ENCODE measurements around the gene ZNF429.

DNA sequence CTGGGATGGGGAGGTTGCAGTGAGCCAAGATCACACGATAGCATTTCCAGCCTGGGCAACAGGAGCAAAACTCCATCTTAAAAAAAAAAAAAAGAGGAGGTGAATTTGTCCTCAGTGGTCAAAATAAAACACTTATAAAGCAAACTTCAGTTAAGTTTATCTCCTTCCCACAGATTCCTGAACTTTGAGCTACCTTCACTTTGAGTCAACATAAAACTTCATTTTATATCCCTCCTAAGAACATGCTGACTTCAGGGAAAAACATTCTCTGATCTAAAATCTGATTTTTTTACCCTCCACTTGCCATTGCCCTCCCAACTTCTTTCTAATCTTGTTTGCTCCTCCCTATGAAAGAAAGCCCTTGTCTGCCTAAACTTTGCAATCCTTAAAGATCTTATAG is 59.0 kb downstream of the ZNF429 start:
- TF ChIP-seq, protein P1, sequence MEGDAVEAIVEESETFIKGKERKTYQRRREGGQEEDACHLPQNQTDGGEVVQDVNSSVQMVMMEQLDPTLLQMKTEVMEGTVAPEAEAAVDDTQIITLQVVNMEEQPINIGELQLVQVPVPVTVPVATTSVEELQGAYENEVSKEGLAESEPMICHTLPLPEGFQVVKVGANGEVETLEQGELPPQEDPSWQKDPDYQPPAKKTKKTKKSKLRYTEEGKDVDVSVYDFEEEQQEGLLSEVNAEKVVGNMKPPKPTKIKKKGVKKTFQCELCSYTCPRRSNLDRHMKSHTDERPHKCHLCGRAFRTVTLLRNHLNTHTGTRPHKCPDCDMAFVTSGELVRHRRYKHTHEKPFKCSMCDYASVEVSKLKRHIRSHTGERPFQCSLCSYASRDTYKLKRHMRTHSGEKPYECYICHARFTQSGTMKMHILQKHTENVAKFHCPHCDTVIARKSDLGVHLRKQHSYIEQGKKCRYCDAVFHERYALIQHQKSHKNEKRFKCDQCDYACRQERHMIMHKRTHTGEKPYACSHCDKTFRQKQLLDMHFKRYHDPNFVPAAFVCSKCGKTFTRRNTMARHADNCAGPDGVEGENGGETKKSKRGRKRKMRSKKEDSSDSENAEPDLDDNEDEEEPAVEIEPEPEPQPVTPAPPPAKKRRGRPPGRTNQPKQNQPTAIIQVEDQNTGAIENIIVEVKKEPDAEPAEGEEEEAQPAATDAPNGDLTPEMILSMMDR (IDR thresholded peaks at IDR 0.05) = no peak
- no peak for TF ChIP-seq POLR2AphosphoS5 (IDR thresholded peaks at IDR 0.05)
